Trophoblast cell (in vitro differentiated cells and primary cell): ENCODE data around the gene AKAP6.
A peak's percentile ranks its signal among the peaks of the same experiment; 100 is the strongest.

Experiments used
- DNase-seq, 2 donors: peaks; one replicate each; pipeline ENCODE4 v3.0.0-alpha.2; 2016
- H2AFZ ChIP-seq: 2 replicates; pipeline ENCODE4 v1.6.1; 2013; ENCODE audit warnings: low read length, moderate library complexity, mild to moderate bottlenecking; ENCODE audit not compliant: insufficient read depth, poor library complexity
- H2AK5ac ChIP-seq: 2 replicates; pipeline ENCODE4 v1.6.1; 2013; ENCODE audit warnings: mild to moderate bottlenecking, low read length
- H2BK120ac ChIP-seq: 2 replicates; pipeline ENCODE4 v1.6.1; 2013; ENCODE audit warnings: low read length, mild to moderate bottlenecking, moderate library complexity; ENCODE audit not compliant: insufficient read depth, poor library complexity
- H2BK12ac ChIP-seq: 2 replicates; pipeline ENCODE4 v1.6.1; 2013; ENCODE audit warnings: mild to moderate bottlenecking, low read length, moderate library complexity
- H2BK5ac ChIP-seq: 2 replicates; pipeline ENCODE4 v1.6.1; 2013; ENCODE audit warnings: low read length, low read depth, moderate library complexity, mild to moderate bottlenecking; ENCODE audit not compliant: poor library complexity
- H3K14ac ChIP-seq: 2 replicates; pipeline ENCODE4 v1.6.1; 2013; ENCODE audit warnings: mild to moderate bottlenecking, low read length
- H3K18ac ChIP-seq: 2 replicates; pipeline ENCODE4 v1.6.1; 2013; ENCODE audit warnings: mild to moderate bottlenecking, low read length
- H3K23ac ChIP-seq: 2 replicates; pipeline ENCODE4 v1.6.1; 2013; ENCODE audit warnings: low read length
- H3K27ac ChIP-seq: 2 replicates; pipeline ENCODE4 v1.5.1; 2013; ENCODE audit warnings: low read depth, mild to moderate bottlenecking, inconsistent platforms, low read length, moderate library complexity
- H3K27me3 ChIP-seq: 2 replicates; pipeline ENCODE4 v1.6.1; 2013; ENCODE audit warnings: inconsistent platforms, mild to moderate bottlenecking, low read length, moderate library complexity; ENCODE audit not compliant: insufficient read depth
- H3K36me3 ChIP-seq, 2 experiments: 1 replicate in 1 of 2; 2 replicates in 1 of 2; pipeline ENCODE4 v1.6.1; 2013; ENCODE audit warnings: low read length in 2 of 2, mild to moderate bottlenecking in 2 of 2, moderate library complexity in 1 of 2; ENCODE audit not compliant: insufficient read depth in 2 of 2, control insufficient read depth in 1 of 2
- H3K4ac ChIP-seq: 2 replicates; pipeline ENCODE4 v1.6.1; 2013; ENCODE audit warnings: low read depth, mild to moderate bottlenecking, low read length, moderate library complexity
- H3K4me1 ChIP-seq, 2 experiments: 1 replicate in 1 of 2; 2 replicates in 1 of 2; pipeline ENCODE4 v1.6.1; 2013; ENCODE audit warnings: low read length in 2 of 2, mild to moderate bottlenecking in 2 of 2, moderate library complexity in 1 of 2; ENCODE audit not compliant: insufficient read depth in 2 of 2, control insufficient read depth in 1 of 2
- H3K4me2 ChIP-seq: 2 replicates; pipeline ENCODE4 v1.6.1; 2013; ENCODE audit warnings: inconsistent platforms, mild to moderate bottlenecking, low read length, moderate library complexity
- H3K4me3 ChIP-seq: 2 replicates; pipeline ENCODE4 v1.5.1; 2013; ENCODE audit warnings: mild to moderate bottlenecking, low read depth, low read length, inconsistent platforms
- H3K79me1 ChIP-seq: one replicate; pipeline ENCODE4 v1.6.1; 2013; ENCODE audit warnings: low read length
- H3K79me2 ChIP-seq: 2 replicates; pipeline ENCODE4 v1.6.1; 2013; ENCODE audit warnings: low read length, mild to moderate bottlenecking; ENCODE audit not compliant: control insufficient read depth, insufficient read depth, poor library complexity
- H3K9ac ChIP-seq: 2 replicates; pipeline ENCODE4 v1.6.1; 2013; ENCODE audit warnings: mild to moderate bottlenecking, low read length
- H3K9me3 ChIP-seq: 2 replicates; pipeline ENCODE4 v1.6.1; 2013; ENCODE audit warnings: low read depth, mild to moderate bottlenecking, control low read depth, inconsistent platforms, low read length; ENCODE audit not compliant: insufficient read depth
- H4K12ac ChIP-seq: 2 replicates; pipeline ENCODE4 v1.6.1; 2013; ENCODE audit warnings: low read depth, mild to moderate bottlenecking, low read length, moderate library complexity
- H4K8ac ChIP-seq: 2 replicates; pipeline ENCODE4 v1.6.1; 2013; ENCODE audit warnings: low read depth, mild to moderate bottlenecking, low read length, moderate library complexity
- H4K91ac ChIP-seq: one replicate; pipeline ENCODE4 v1.6.1; 2013; ENCODE audit warnings: low read depth, mild to moderate bottlenecking, low read length, moderate library complexity
- WGBS: extraction: QIAGEN DNeasy Blood & Tissue Kit; methylation state at CpG from one replicate; pipeline ENCODE4 v1.1.7; 2013; ENCODE audit warnings: missing lambda C conversion rate; ENCODE audit not compliant: insufficient read length, insufficient coverage; ENCODE audit errors: extremely low coverage; 5-methylcytosine and 5-hydroxymethylcytosine counted together

AKAP6 gene

DNA sequence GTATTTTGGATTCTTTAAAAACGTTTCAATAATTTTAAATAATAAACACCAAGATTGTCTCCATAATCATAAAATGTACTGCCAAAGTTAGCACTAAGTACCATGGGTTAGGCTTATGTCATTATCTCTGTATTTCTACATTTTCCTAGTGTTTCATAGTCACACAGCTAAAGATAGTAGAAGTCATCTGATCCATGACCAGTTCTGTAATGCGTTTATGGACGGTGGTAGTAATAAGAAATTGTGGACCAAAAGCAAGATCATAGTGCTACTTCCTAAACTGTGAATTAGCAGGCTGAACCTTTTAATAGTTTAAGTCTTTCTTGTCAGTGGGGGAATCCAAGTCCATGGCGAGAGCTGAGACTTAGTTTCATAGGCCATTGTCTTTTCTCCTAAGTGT lies 142.1 kb downstream of the AKAP6 start:
- Histone ChIP-seq H2BK5ac (no peak overlapping the region), H3K4me2 (no peak overlapping the region), H3K4me1 (peaks cover 6 to 13% of the 10 kb centered on the region in 2 experiments), H2BK120ac (no peak overlapping the region), H2AFZ (no peak overlapping the region), H4K91ac (no peak overlapping the region), H3K14ac (no peak overlapping the region), H2AK5ac (no peak overlapping the region), H3K9me3 (no peaks in the 10 kb centered on the region), H3K27me3 (no peaks in the 10 kb centered on the region), H4K8ac (no peak overlapping the region), H2BK12ac (no peak overlapping the region), H3K23ac (no peak overlapping the region), H3K4ac (no peak overlapping the region), H3K9ac (no peak overlapping the region), H3K18ac (no peak overlapping the region), H3K79me2 (no peaks in the 10 kb centered on the region), H3K36me3 (no peaks in the 10 kb centered on the region), H4K12ac (no peak overlapping the region), H3K27ac (no peak overlapping the region), H3K79me1 (peaks cover 17% of the 10 kb centered on the region), H3K4me3 (no peak overlapping the region)
- no CpG with 5 or more reads among the region's 4 CpGs for WGBS
- no peak for DNase-seq

DNA sequence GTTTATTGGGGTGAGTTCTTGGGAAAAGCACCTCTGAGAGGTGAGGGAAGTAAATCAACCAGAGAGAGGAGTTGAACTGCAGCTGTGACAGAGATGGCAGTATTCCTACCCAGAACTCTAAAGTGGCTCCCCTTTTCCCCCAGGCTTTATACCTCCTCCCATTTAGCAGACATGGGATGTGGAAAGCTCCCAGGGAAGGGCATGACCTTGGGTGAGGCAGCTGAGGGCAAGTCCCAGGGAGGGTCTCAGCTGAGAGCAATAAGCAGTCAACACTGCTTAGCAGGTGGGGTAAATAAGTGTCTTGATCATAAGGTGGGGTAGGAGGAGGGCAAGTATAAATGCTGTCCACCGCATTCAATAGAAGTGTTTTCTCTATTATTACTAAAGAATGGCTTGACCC lies 143.0 kb downstream of the AKAP6 start:
- Histone ChIP-seq H3K27ac (peak overlapping the region; percentile 55), H3K36me3 (no peaks in the 10 kb centered on the region), H3K9me3 (no peaks in the 10 kb centered on the region), H3K27me3 (no peaks in the 10 kb centered on the region), H2AK5ac (no peak overlapping the region), H4K12ac (no peak overlapping the region), H2BK5ac (peak overlapping the region; percentile 18), H4K8ac (peak overlapping the region; percentile 73), H3K9ac (no peak overlapping the region), H3K4ac (no peak overlapping the region), H3K4me3 (no peak overlapping the region), H2BK120ac (peak overlapping the region; percentile 74), H3K23ac (no peak overlapping the region), H3K14ac (peak overlapping the region; percentile 5), H3K4me2 (no peak overlapping the region), H3K79me2 (no peaks in the 10 kb centered on the region), H3K79me1 (peaks cover 17% of the 10 kb centered on the region), H2BK12ac (peak overlapping the region; percentile 89), H3K18ac (no peak overlapping the region), H2AFZ (no peak overlapping the region), H3K4me1 (peaks cover 6 to 15% of the 10 kb centered on the region in 2 experiments), H4K91ac (peak overlapping the region; percentile 66)
- no CpG with 5 or more reads among the region's 1 CpG for WGBS
- DNase-seq: no peak

DNA sequence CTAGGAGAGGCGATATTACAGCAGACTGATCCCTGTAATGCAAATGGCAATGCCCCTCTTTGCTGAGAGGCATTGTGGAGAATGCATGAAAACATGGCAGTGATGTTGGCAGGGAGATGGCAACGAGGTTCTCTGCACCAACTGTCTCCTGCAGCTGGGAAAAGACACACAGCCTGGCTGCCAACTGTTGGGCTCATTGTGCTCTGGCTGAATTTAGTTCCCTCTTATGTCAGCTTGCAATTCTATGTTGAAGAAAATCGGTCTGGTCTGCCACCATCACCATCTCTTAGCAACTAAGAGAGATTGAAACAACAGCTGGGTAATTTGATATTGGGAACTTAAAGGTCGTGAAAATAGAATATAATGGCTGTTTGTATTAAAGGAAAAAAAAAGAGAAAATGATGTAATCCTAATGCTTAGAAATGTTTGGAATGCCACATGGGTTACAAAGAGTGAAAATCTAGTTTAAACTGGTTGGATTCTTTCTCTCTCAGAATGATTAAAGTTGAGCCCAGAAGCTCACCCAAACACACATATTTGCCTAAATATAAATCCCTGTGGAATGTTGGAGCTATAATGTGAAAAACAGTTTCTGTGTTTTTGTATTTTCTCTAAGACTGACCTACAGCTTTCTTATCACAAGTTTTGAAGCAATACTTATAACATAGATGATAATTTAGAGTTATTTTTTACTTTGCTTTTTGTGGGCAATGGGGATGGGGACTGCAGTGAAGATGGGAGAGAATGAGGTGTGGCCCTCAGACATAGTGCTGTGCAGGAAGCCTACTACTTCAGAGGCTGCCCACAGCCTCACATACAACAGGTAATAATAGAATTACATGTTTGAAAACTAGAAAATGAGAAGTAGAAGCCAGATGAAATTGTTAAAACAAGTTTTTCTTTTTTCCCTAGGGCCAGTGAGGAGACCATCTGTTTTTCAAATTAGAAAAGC lies 143.7 kb downstream of the AKAP6 start:
- Histone ChIP-seq H3K14ac (peak overlapping the region; percentile 24), H4K8ac (peak overlapping the region; percentile 71), H3K27me3 (no peaks in the 10 kb centered on the region), H3K23ac (no peak overlapping the region), H3K79me2 (no peaks in the 10 kb centered on the region), H2BK12ac (peak overlapping the region; percentile 67), H3K36me3 (no peaks in the 10 kb centered on the region), H2BK5ac (peak overlapping the region; percentile 71), H4K91ac (peak overlapping the region; percentile 64), H3K18ac (peak overlapping the region; percentile 11), H2BK120ac (peak overlapping the region; percentile 82), H2AK5ac (no peak overlapping the region), H3K4me3 (no peak overlapping the region), H3K27ac (peak overlapping the region; percentile 73), H3K9ac (no peak overlapping the region), H3K9me3 (no peaks in the 10 kb centered on the region), H4K12ac (no peak overlapping the region), H3K79me1 (peaks cover 17% of the 10 kb centered on the region), H3K4me1 (peaks cover 9 to 18% of the 10 kb centered on the region in 2 experiments), H3K4me2 (no peak overlapping the region), H3K4ac (no peak overlapping the region), H2AFZ (no peak overlapping the region)
- DNase-seq: peak in 1 of 2 donors; percentile 31
- no CpG with 5 or more reads among the region's 4 CpGs for WGBS

DNA sequence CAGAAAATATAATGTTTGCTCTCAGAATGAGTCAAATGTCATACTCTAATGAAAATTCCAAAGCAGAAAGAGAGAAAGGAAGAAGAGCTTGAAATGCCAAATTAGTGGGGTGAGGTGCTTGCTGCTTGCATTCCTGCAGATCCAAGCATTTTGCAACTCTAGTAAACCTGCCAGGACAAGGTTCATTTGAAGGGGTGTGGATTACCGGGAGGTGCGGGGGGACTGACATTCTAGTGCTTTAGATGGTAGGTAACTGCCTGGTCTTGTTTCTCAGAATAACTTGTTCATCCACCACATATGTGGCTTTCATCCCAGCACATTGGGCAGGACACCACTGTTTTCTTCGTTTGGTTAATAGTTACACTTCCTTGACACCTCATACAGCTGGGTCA lies 144.4 kb downstream of the AKAP6 start:
- Histone ChIP-seq H3K9ac (no peak overlapping the region), H2BK5ac (no peak overlapping the region), H2AK5ac (no peak overlapping the region), H3K79me1 (peaks cover 14% of the 10 kb centered on the region), H2BK12ac (no peak overlapping the region), H3K18ac (no peak overlapping the region), H3K27me3 (no peaks in the 10 kb centered on the region), H4K8ac (no peak overlapping the region), H3K79me2 (no peaks in the 10 kb centered on the region), H3K4ac (no peak overlapping the region), H2AFZ (no peak overlapping the region), H4K91ac (no peak overlapping the region), H2BK120ac (no peak overlapping the region), H3K14ac (no peak overlapping the region), H4K12ac (no peak overlapping the region), H3K9me3 (no peaks in the 10 kb centered on the region), H3K4me1 (peaks cover 9 to 18% of the 10 kb centered on the region in 2 experiments), H3K36me3 (no peaks in the 10 kb centered on the region), H3K23ac (no peak overlapping the region), H3K4me2 (peak overlapping the region; percentile 29), H3K4me3 (no peak overlapping the region), H3K27ac (peak overlapping the region; percentile 73)
- peak in 1 of 2 donors; percentile 28 for DNase-seq
- WGBS: no CpG with 5 or more reads among the region's 3 CpGs
